Measurements from ENCODE around the gene SYTL2. TPM values are rescaled to one million over a fixed set of nuclear protein-coding genes. Genes with fewer than 3 reads are reported as not detected.

Gene SYTL2
- total and polyA plus RNA-seq, 8 donors, result 2.5 to 12.2 (median 4.0) TPM

DNA sequence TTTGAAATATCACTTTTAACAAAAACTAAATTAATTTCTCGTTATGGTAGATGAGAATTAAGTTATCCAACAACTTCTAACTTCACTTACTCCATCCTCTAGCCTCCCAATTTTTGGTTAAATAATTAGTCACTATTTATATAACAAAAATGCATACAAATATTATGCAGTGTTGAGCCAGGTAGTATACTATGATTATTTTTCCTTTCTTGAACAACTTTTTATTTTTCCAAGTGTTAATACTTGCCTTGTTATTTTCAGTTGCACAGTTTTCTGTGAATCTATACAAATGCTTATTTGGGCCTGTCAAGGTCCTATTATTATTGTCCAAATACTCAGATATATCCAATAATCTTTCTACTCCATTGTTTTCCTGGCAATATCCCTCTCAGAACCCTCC, 24.3 kb upstream of the SYTL2 start:
- no peak overlapping the region for H3K27ac ChIP-seq
- H3K27me3 ChIP-seq, result no peaks in the 10 kb centered on the region
- DNase-seq (no peak), ATAC-seq (no peak), FAIRE-seq (no peak)
- H3K9me3 ChIP-seq, result no peaks in the 10 kb centered on the region
- TF ChIP-seq CTCF (IDR thresholded peaks at IDR 0.05), result no peak
- intact Hi-C loops (cut with DNase I), result no loop called here
- no peaks in the 10 kb centered on the region for H3K36me3 ChIP-seq
- no peak overlapping the region for H3K4me3 ChIP-seq
- H3K4me1 ChIP-seq, result no peaks in the 10 kb centered on the region
- 85 to 97% methylated on average over 1 of the region's 1 CpG for WGBS, 2 donors

GRCh38 chr11:85831050-85831449, 20.1 kb upstream of the SYTL2 start:
- FAIRE-seq (no peak), DNase-seq (no peak), ATAC-seq (peak in 3 of 4 donors; percentile 21 to 64 (median 62))
- no peak overlapping the region for H3K4me3 ChIP-seq
- no peaks in the 10 kb centered on the region for H3K36me3 ChIP-seq
- H3K27me3 ChIP-seq, result no peaks in the 10 kb centered on the region
- no peaks in the 10 kb centered on the region for H3K9me3 ChIP-seq
- no peak overlapping the region for H3K27ac ChIP-seq
- TF ChIP-seq CTCF (IDR thresholded peaks at IDR 0.05), result no peak
- peaks cover 0 to 2% (median 0%) of the 10 kb centered on the region in 3 donors for H3K4me1 ChIP-seq
- intact Hi-C loops (cut with DNase I), result no loop called here

DNA sequence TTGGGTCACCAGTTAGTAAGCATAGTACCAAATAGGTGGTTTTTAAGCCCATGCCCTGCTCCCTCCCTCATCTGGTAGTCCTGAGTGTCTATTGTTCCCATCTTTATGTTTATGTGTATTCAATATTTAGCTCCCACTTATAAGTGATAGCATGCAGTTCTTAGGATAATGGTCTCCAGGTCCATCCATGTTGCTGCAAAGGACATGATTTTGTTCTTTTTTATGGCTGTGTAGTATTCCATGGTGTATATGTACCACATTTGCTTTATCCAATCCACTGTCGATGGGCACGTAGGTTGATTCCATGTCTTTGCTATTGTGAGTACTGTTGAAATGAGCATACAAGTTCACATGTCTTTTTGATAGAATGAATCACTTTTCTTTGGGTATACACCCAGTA, 18.2 kb upstream of the SYTL2 start:
- Histone ChIP-seq H3K27me3 (no peaks in the 10 kb centered on the region), H3K4me3 (no peak overlapping the region), H3K36me3 (no peaks in the 10 kb centered on the region), H3K4me1 (peaks cover 0 to 2% (median 0%) of the 10 kb centered on the region in 3 donors), H3K9me3 (no peaks in the 10 kb centered on the region), H3K27ac (no peak overlapping the region)
- WGBS, 2 donors, result 97 to 100% methylated on average over 2 of the region's 2 CpGs
- FAIRE-seq (no peak), DNase-seq (no peak), ATAC-seq (no peak)
- intact Hi-C loops (cut with DNase I), result no loop called here
- TF ChIP-seq CTCF (IDR thresholded peaks at IDR 0.05), result no peak

DNA sequence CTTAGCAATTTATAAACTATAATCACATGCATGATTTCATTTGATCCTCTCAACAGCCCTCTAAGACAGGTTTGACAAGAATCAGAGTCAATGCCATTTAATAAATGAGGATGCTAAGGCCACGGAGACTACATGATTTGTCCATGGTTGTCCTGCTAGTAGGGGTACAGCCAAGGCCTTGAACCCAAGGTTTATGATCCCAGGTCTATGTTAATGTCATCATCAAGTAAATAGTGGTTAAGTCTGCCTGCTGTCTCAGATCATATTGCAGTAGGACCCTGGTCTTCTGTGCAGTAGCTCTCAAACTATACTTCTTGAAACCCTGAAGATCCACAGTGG, 17.7 kb upstream of the SYTL2 start:
- H3K4me1 ChIP-seq, result peaks cover 0 to 2% (median 0%) of the 10 kb centered on the region in 3 donors
- no peaks in the 10 kb centered on the region for H3K27me3 ChIP-seq
- no peak for ATAC-seq
- DNase-seq, result no peak
- no peak for FAIRE-seq
- no peaks in the 10 kb centered on the region for H3K9me3 ChIP-seq
- intact Hi-C loops (cut with DNase I), result no loop called here
- peak overlapping the region in 1 of 4 donors; percentile 64 for H3K27ac ChIP-seq
- 66% methylated on average over 1 of the region's 1 CpG for WGBS, 2 donors
- no peak overlapping the region for H3K4me3 ChIP-seq
- no peak for TF ChIP-seq CTCF (IDR thresholded peaks at IDR 0.05)
- H3K36me3 ChIP-seq, result no peaks in the 10 kb centered on the region

DNA sequence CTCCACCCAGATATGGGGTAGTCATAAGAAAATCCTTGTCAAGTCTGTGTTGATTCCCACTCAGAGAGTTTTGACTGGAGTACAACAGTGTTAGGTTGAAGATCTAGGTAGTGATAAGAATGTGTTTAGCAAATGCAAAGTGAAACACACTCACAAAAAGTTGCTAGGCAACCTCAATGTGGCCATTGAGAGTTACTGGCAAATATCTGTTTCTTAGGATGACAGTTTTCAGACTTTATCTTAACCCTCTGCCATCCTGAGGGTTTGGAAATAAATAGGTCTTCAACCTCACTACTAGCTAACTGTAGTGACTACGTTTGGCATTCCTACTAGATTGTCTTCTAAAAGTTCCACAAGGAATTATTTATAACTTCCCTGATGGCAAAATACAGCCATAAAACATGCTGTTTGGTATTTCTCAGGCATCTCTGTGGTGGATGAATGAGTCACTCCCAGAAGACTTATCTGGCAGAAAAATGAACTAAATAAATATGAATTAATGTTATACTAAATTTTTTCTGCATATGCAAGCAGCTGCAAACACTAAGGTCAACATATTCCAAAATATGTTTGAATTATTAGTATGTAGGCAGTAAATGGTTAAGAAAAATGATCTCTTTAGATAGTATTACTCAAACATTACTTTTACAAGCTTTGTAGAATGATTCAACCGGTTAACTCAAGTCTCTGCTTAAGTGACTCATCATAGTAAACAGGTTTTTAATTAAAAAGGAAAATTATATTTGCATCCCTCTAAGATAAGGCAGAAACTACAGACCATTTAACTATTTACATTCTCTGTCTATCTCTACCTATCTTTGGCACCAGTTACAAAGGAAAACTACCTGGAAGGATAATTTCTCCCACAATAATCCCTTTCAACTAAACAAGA, 17.1 kb upstream of the SYTL2 start:
- FAIRE-seq, result peak; percentile 20
- Histone ChIP-seq H3K36me3 (no peaks in the 10 kb centered on the region), H3K4me1 (peaks cover 0 to 2% (median 0%) of the 10 kb centered on the region in 3 donors), H3K27me3 (no peaks in the 10 kb centered on the region), H3K27ac (peak overlapping the region in 2 of 4 donors; percentile 53 to 64), H3K9me3 (no peaks in the 10 kb centered on the region), H3K4me3 (no peak overlapping the region)
- no peak for TF ChIP-seq CTCF (IDR thresholded peaks at IDR 0.05)
- WGBS, 2 donors, result 36 to 45% methylated on average over 2 of the region's 2 CpGs
- intact Hi-C loops (cut with DNase I), result no loop called here
- peak; percentile 31 to 69 (median 60) for ATAC-seq
- no peak for DNase-seq
